ENCODE results near the gene CERKL.

DNA sequence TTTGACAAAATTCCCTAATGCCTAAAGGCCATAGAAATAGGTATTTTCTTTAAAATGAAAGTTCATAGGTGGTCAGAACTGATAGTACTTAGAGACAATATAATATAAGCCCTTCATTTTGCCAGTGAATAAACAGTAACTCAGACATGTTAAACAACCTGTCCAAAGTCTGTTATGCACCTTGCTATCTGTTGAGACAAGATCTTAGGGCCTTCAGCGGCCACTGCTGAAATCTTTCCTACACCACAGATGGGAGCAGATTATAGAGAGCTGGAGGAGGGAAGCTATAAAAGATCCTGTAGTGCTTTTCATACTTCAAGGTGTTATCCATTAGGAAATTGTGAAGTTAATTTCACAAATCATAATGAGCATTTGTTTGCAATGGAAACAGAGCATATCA is 13.8 kb downstream of the CERKL start:
- no peak for TF ChIP-seq POLR2A (IDR thresholded peaks at IDR 0.05; ENCODE audit: low read depth, low read length)
- no peak for TF ChIP-seq TAF1 (IDR thresholded peaks at IDR 0.05; ENCODE audit: low read depth, low read length)
- no peak for TF ChIP-seq POLR2AphosphoS5 (IDR thresholded peaks at IDR 0.05; ENCODE audit: low read depth, low read length)
- TF ChIP-seq SPI1 (IDR thresholded peaks at IDR 0.05; ENCODE audit: low read depth, low read length) = no peak
- TF ChIP-seq PAX5 (IDR thresholded peaks at IDR 0.05; ENCODE audit: insufficient read depth, low read length, severe bottlenecking) = no peak
- no peak for TF ChIP-seq POU2F2 (IDR thresholded peaks at IDR 0.05; ENCODE audit: low read depth, low read length)

All from GM12891 (cell line).